Measurements from ENCODE around the gene COL9A2. TPM values are rescaled to one million over a fixed set of nuclear protein-coding genes. Genes with fewer than 3 reads are reported as not detected.
A peak's percentile ranks its signal among the peaks of the same experiment; 100 is the strongest.

COL9A2 gene
- total RNA-seq, 1 donor from 2014 or later, result 3.3 TPM

DNA sequence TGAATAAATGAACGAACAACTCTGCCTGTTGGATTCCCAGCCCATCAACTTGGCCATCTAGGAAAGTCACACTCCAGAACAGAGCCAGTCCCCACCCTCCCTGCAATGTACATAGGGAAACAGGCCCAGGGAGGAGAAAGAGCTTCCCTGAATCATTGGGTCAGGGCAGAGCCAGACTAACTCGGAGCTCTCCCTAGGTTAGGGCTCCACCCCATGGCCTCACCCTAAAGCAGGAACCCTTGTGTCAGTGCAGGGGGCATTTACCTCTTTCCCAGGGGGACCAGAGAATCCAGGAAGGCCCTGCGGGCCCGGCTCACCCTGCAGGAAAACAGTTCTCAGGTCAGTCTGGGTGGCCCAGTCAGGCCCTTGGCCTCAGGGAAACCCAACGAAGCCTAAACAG, 11.6 kb downstream of the COL9A2 start:
- no peak overlapping the region for H3K4me3 Mint-ChIP-seq (ENCODE audit: unreplicated experiment)
- no peak overlapping the region for H3K27ac Mint-ChIP-seq (ENCODE audit: unreplicated experiment)
- H3K27me3 Mint-ChIP-seq (ENCODE audit: unreplicated experiment), result peaks cover 6% of the 10 kb centered on the region
- no peaks in the 10 kb centered on the region for H3K9me3 Mint-ChIP-seq (ENCODE audit: unreplicated experiment)
- no peaks in the 10 kb centered on the region for H3K36me3 Mint-ChIP-seq (ENCODE audit: unreplicated experiment)
- no peaks in the 10 kb centered on the region for H3K4me1 Mint-ChIP-seq (ENCODE audit: low read depth, unreplicated experiment)
- no peak for TF ChIP-seq CTCF (IDR thresholded peaks at IDR 0.05; ENCODE audit: partially characterized antibody, unreplicated experiment)
- no peak for DNase-seq

GRCh38 chr1:40303790-40304189, 13.3 kb downstream of the COL9A2 start:
- TF ChIP-seq CTCF (IDR thresholded peaks at IDR 0.05; ENCODE audit: partially characterized antibody, unreplicated experiment), result no peak
- H3K36me3 Mint-ChIP-seq (ENCODE audit: unreplicated experiment), result no peaks in the 10 kb centered on the region
- no peaks in the 10 kb centered on the region for H3K4me1 Mint-ChIP-seq (ENCODE audit: low read depth, unreplicated experiment)
- no peak for DNase-seq
- H3K9me3 Mint-ChIP-seq (ENCODE audit: unreplicated experiment), result peaks cover 1% of the 10 kb centered on the region
- H3K27ac Mint-ChIP-seq (ENCODE audit: unreplicated experiment), result no peak overlapping the region
- peaks cover 13% of the 10 kb centered on the region for H3K27me3 Mint-ChIP-seq (ENCODE audit: unreplicated experiment)
- peak overlapping the region; percentile 20 for H3K4me3 Mint-ChIP-seq (ENCODE audit: unreplicated experiment)

- Mint-ChIP-seq H3K36me3 (ENCODE audit: unreplicated experiment) (no peaks in the 10 kb centered on the region), H3K27ac (ENCODE audit: unreplicated experiment) (no peak overlapping the region), H3K9me3 (ENCODE audit: unreplicated experiment) (peaks cover 2% of the 10 kb centered on the region), H3K4me3 (ENCODE audit: unreplicated experiment) (no peak overlapping the region), H3K4me1 (ENCODE audit: low read depth, unreplicated experiment) (no peaks in the 10 kb centered on the region), H3K27me3 (ENCODE audit: unreplicated experiment) (peaks cover 13% of the 10 kb centered on the region)
- TF ChIP-seq CTCF (IDR thresholded peaks at IDR 0.05; ENCODE audit: partially characterized antibody, unreplicated experiment), result no peak
- no peak for DNase-seq
Measured at GRCh38 chr1:40303051-40303771, 13.9 kb downstream of the COL9A2 start.

DNA sequence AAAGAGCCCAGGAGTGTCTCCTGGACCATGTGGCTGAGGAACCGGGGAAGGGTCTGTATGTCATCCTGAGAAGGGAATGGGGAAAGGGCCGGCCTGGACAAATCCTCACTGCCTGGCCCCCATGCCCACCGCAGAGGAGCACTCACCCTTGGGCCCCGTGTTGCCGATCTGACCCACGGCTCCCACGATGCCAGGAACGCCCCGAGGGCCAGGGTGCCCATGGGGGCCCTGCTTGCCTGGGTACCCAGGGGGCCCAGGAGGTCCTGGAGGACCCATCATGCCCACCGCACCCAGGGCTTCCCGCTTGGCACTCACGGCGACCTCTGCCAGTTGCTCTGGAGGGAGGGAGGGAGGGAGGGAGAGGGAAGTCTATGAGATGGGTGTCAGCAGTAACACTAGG, 14.6 kb downstream of the COL9A2 start:
- no peak overlapping the region for H3K4me3 Mint-ChIP-seq (ENCODE audit: unreplicated experiment)
- H3K36me3 Mint-ChIP-seq (ENCODE audit: unreplicated experiment), result no peaks in the 10 kb centered on the region
- TF ChIP-seq CTCF (IDR thresholded peaks at IDR 0.05; ENCODE audit: partially characterized antibody, unreplicated experiment), result no peak
- H3K27ac Mint-ChIP-seq (ENCODE audit: unreplicated experiment), result no peak overlapping the region
- peaks cover 13% of the 10 kb centered on the region for H3K27me3 Mint-ChIP-seq (ENCODE audit: unreplicated experiment)
- no peak for DNase-seq
- H3K4me1 Mint-ChIP-seq (ENCODE audit: low read depth, unreplicated experiment), result no peaks in the 10 kb centered on the region
- peaks cover 2% of the 10 kb centered on the region for H3K9me3 Mint-ChIP-seq (ENCODE audit: unreplicated experiment)

GRCh38 chr1:40301541-40302299, 15.4 kb downstream of the COL9A2 start:
- no peak for DNase-seq
- peaks cover 13% of the 10 kb centered on the region for H3K27me3 Mint-ChIP-seq (ENCODE audit: unreplicated experiment)
- no peak overlapping the region for H3K27ac Mint-ChIP-seq (ENCODE audit: unreplicated experiment)
- no peak overlapping the region for H3K4me3 Mint-ChIP-seq (ENCODE audit: unreplicated experiment)
- no peaks in the 10 kb centered on the region for H3K36me3 Mint-ChIP-seq (ENCODE audit: unreplicated experiment)
- no peaks in the 10 kb centered on the region for H3K4me1 Mint-ChIP-seq (ENCODE audit: low read depth, unreplicated experiment)
- H3K9me3 Mint-ChIP-seq (ENCODE audit: unreplicated experiment), result peaks cover 2% of the 10 kb centered on the region
- TF ChIP-seq CTCF (IDR thresholded peaks at IDR 0.05; ENCODE audit: partially characterized antibody, unreplicated experiment), result no peak
